GM18873 (cell line): ENCODE results near the gene GPC5.
A peak's percentile ranks its signal among the peaks of the same experiment; 100 is the strongest.

ENCODE experiments used
- ATAC-seq: cut with Tn5 transposase; IDR thresholded peaks from one replicate; pipeline ENCODE4 v1.9.1; 2021; ENCODE audit warnings: mild to moderate bottlenecking, moderate library complexity, moderate number of reproducible peaks; ENCODE audit not compliant: unreplicated experiment, low FRiP score

The GPC5 gene

DNA sequence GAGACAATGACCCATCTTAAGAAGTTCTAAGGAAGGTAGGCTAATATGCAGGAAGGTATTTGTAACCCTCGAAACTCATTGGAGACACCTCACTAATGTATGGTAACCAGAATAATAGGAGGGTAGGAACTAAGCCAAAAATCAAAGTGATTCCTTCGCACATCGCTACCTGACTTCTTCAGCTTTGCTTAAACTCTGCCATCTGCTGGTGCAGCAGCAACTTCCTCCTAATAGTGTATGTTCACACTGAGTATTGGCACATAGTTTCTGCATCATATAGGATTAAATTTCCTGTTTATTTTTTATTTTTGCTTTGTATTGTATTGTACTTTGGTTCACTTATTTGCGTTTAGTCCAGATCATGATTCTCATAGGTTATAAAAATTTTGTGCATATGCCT, 676.2 kb downstream of the GPC5 start:
- ATAC-seq: no peak

DNA sequence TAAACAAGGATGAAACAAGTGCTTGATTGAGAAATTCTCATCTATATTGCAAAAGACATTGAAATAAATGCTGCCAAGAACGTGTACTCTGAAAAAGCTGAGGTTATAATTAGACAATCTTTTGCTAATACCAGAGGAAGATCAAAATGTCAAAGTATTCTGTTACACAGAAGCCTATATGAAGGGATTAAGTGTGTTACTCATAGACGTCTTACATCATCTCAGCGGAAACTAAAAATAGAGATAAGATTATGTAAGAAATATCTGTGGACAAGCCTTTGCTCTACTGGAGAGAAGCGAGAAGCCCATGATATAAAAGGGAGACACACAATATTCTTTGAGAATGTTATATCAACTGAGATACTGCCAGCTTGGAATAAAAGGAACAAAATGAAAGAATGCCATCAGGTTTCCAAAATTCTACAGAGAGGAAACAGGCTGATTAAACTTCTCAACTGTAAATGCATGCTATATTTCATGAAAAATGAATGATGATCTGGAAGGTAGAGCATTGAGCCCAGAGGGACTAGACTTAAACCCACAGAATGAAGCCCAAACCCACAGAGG, 699.0 kb downstream of the GPC5 start:
- no peak for ATAC-seq

DNA sequence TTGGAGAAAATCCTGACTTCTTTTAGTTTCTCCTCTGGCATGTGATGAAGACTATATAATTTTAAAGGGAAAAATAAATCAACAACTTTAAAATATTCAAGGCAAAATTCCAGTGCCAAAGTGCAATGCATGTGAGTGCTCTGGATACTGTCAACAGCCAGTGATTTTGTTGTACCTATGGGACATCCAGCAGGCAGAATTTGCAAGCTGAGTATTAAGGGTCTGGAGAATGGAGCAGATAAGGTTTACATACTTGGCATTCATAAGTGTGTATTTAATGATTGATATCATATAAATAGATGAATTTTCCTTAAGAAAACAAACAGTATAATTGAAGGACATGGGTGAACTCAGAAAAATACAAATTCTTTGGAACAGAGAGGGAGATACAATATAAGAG, 703.4 kb downstream of the GPC5 start:
- no peak for ATAC-seq

DNA sequence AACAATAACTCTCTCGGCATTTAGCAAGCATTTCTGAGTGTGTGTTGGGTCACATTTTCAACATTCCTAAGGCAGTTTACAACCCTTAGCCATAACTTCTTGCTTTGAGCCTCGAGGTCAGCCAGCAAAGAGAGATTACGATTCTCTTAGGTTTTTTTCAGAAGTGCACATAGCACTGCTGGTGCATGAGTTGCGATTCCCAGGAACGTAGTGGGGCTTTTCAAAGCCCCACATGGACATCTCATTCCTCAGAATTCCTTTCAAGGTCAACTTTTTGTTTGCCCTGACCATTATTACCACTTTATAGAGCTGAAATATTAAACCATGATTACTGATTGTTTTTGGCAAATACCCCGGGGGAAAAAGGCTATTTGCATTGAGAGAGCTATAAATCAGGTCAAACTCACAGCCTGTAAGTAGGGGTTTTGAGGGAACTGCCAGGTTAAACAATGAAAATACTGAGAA, 705.3 kb downstream of the GPC5 start:
- ATAC-seq: no peak

DNA sequence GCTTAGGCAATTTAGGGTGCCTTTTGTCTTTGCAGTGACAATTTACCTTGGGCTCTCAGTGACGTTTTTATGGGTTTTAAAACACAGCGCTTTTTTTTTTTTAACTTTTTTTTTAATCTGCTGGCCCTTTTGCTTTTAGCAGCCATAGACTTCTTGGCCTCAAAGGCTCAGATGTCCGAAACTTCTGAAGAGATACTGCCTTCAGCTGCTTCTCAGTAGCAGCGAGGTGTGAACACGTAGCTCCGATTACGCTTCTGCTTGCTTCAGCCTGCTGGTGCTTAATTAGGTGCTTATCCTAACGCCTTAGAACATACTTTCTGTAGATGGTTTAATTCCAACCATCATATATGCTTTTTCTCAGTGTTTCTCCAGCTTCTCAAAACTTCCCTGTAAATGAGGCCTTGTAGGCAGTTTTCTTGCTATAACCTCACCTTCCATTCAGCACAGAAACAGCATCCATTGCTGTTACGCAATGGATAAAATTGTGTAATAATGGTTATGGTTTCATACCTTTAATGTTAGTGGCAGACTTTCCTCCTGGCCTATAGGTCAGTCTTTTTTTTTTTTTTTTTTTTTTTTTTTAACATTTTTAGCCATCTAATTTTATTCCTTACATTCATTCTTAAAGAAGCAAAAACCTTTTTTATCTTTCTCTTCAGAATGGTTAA, 723.9 kb downstream of the GPC5 start:
- ATAC-seq: no peak

DNA sequence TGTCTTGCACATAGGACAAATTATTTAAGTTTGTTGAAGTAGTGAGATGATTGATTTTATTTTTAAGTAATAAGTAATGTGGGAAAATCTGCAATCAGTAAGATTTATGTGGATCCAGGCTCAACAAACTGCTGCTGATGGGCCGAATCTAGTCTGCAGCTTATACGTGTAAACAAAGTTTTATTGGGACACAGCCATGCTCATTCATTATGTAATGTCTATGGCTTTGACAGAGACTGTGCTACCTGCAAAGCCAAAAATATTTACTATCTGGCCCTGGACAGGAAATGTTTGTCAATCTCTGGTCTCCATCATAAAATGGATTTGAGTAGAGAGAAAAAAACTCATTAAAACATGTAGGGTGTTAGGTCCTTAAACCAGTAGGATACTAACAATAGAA, 728.0 kb downstream of the GPC5 start:
- no peak for ATAC-seq

DNA sequence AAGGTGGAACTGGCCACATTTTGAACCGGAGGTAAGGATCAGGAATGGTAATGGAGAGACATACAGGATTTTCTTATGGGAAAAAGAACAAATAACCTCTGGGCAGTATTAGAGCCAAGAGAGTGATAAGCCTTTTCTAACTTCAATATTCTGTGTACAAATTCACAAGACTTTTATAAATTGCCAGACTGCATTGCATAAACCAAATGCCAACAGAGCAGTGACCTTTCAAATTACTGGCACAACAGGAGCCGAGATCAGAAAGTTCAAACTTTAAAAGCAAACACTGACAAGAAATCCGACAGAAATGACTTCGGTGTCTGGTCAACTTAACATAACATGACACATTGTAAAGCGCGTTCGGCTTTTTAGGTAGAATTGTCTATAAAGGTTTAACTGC, 737.1 kb downstream of the GPC5 start:
- ATAC-seq: no peak

DNA sequence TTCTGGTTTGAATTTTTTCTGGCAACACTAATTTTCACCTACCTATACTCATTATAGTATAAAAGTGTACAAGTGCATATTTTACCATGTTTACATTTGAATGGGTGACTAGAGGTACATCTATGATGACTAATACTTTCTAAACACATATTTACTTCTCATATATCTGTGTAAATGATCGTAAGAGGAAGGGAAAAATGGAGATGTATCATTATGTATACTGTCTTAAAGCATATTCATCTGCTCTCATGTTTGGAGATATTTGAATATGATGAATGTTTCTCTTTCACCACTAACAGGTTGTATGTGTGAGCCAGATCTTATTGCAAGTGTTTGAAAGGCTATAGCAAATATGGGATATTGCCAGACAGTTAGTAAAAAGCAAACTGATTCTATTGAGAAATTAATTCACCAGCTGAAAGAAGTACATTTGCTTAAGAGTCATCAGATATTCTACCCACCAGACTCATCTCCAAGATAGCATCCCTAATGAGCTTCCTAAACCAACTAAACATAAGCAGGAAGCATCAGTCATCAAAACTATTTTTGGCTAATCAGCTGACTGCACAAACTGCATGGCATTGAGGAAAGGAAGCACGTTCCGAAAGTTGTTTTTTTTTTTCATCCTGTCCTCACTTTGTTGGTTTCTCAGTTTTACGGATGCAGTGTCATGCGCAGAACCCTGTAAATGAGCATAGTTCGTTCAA, 738.2 kb downstream of the GPC5 start:
- no peak for ATAC-seq

DNA sequence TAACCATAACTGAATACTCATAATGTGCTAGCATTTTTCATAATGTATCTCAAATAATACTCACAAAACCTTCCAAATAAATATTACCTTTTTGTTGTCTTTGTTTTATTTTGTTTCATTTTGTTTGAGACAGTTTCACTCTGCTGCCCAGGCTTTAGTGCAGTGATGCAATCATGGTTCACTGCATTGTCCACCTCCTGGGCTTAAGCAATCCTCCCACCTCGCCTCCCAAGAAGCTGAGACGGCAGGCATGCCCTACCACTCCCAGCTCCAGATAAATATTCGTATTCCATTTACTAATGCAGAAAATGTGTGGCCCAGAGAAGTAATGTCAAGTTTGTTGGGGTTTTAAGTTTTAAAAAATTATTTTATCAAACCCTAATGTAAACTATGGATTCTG, 739.1 kb downstream of the GPC5 start:
- ATAC-seq: no peak

DNA sequence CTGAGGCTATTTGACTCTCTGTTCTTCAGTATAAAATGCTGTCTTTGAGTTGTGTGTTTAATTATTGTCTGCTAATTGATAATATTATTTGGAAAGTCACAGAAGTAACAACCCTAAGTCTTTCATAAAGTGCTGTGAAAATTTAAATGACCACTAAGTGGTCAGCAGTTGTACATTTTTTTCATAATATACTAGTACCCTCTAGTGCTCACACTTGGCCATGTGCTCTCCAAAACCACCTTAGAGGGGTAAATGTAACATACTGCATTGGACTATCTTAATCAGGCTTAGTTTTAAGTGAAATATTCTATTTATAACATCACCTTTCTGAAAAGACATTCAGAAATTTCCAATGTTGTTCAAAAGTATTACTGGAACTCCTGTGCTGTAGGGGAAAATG, 745.3 kb downstream of the GPC5 start:
- no peak for ATAC-seq

DNA sequence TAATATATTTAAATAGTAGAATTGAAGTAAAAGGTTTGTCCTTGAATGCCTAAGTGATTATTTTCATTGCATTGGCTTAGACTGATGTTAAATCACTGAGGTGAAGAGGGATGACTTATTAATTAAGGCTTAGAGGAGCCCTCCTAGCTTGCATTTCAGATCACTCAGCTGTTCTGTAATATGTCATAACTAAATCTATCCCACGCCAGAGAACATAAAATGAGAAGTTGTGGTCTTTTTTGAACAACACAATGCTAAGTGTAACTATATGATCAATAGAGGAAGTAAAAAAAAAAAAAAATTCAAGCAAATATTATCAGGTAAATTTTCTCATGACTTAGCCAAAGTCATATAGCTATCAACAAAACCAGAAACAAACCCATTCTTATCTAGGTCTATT, 752.2 kb downstream of the GPC5 start:
- ATAC-seq: no peak

DNA sequence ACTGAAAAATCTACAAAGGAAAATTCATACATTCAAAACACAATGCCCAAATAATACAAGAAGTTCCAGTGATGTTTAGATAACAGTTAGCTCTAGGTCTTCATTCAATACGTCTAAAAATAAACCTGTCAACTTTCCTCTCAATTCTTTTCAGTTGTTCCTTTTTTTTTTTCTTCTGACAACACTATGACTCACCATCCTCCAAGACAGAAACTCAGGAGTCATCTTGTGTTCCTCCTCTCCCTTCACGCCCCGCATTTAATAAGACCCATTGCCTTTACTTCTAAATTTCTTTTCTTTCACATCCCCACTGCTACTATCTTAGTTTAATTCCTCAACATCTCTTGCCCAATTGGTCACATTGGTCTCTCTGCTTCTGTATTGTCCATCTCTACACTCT, 759.9 kb downstream of the GPC5 start:
- no peak for ATAC-seq

DNA sequence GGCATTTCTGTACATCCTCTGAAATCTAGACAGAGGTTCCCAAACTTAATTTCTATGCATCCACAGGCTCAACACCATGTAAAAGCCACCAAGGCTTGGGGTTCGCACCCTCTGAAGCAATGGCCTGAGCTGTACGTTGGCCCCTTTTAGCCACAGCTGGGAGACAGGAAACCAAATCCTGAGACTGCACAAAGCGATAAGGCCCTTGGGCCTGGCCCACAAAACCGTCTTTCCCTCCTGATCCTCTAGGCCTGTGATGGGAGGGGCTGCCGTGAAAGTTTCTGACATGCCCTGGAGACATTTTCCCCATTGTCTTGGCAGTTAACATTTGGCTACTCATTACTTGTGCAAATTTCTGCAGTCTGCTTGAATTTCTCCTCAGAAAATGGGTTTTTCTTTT, 766.4 kb downstream of the GPC5 start:
- ATAC-seq: no peak

DNA sequence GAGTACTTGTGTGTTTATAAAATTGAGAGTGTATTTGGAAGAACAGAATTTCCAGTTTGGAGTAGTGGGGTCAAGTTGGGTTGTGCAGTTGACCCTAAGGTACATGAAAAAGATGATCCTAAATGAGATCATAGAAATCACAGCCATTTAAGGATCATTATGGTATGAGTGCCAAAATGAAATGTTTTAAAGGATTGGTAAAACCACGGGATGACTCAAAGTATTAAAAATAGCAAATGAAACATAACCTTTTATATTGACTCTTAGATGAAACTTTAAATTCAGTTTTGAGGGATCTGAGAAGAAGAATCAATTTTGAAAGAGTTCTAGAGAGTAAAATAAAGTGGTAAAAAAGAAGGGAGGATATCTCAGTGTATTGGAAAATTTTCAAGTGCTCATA, 773.8 kb downstream of the GPC5 start:
- no peak for ATAC-seq

DNA sequence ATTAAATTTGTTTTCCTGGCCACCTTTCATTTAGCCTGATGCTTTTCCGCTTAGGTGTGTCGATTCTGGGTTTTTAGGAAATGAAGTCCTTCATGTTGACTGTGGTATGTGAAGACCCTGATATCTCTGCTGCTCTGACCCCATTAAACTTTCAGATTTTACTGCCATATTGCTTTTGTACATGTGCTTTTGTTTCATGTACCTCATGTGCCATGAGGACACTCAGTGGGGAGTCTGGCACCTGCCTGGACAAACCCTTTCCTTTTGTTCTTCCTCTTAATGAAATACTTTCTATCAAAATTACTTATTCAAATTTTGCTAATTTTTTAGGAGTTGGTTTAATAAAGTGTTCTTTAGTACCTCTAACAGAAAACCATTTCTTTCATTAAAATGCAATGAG, 774.8 kb downstream of the GPC5 start:
- no peak for ATAC-seq

DNA sequence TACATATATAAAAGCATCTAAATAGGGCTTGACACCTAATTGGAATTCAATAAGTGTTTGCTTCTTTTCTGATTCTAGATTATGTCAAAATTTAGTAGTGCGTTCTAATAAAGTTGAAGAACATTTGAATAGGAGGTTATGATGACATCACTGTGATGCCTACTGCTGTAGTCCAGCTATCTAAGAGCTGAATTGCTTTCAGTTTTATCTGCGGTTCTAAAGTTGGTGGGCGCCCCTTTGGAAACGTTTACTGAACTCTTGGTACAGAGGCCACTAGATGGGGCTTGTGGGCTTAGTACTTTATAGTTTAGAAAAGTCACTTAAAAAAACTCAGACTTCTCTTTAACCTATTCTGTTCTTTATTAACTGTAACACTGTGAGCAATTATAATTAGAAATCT, 776.9 kb downstream of the GPC5 start:
- ATAC-seq: no peak

DNA sequence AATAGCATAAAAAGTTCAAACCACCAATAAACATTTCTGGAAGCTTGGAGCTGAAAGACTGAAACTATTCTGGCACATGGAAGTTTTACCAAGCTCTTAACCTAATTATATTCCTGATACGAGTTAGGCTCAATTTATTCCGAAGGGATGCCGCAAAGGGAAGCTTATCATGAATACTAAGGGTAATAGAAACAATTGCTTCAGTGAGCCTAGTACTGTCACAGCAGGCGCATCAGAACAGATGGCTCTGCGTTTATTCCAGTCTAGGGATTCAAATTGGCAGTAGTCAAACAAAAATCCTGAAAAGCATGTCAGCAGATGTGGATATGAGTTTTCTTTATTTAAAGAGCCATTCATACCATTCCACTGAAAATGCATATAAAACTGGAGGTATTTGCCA, 779.5 kb downstream of the GPC5 start:
- ATAC-seq: no peak

DNA sequence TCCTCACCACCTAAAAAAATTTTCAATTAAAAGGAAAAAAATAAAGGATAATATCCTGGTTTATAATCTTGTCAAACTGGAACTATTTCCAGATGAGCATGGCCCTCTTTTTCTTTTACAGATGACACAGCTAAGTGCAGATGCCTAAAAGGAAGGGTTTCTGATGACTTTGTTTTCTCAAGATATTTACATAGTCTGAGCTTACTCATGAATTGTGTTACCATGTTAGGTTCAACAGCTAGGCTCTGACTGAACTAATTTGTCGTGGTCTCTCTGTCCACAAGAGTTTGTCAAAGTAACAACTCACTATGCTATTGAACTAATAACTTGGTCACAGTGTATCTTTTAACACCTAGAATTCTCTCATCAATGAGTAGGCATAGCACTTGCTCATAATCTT, 780.8 kb downstream of the GPC5 start:
- ATAC-seq: no peak

DNA sequence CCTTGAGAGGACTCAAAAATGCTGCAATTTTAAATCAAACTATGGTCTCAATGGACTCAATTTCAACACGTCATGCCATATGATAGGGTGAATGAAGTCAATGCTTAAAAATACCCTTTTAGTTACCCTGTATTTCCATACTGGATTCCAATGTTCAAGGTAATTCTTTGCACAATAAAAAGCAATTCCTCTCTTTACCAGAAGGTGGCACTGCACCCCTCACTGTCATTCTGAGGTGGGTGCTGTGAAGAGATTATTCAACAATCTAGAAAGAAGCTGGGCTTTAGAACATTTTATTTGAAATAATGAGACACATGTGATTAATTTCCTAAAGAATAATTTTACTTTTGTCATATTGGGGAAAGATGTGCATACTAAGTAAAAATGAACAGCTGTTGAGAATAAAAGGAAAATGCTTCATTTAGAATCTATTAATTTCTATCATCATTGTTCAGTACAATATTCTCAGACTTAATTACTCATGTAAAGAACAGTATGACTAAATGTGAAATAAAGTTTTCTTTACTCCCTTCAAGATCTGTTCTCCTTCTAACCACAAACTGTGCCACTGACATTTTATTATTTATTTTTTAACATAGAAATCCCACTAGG, 789.1 kb downstream of the GPC5 start:
- peak; percentile 82 for ATAC-seq

DNA sequence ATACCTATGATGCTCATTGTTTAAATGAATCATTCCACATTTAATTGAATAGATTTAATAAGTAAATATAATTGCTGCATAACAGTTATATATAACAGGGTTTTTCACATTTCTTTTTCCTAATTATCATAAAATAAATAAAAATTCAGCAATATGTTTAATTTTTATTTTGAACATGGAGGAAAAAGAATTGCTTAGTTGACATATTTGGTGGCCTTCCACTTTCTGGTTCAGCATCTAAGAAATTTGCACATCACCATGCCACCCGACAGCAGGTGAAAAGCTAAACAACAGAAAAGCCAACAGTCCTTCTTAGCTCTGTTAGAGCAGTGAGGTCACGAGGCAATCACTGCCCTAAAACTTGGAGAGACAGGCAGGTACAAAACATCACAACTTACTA, 790.2 kb downstream of the GPC5 start:
- ATAC-seq: no peak

DNA sequence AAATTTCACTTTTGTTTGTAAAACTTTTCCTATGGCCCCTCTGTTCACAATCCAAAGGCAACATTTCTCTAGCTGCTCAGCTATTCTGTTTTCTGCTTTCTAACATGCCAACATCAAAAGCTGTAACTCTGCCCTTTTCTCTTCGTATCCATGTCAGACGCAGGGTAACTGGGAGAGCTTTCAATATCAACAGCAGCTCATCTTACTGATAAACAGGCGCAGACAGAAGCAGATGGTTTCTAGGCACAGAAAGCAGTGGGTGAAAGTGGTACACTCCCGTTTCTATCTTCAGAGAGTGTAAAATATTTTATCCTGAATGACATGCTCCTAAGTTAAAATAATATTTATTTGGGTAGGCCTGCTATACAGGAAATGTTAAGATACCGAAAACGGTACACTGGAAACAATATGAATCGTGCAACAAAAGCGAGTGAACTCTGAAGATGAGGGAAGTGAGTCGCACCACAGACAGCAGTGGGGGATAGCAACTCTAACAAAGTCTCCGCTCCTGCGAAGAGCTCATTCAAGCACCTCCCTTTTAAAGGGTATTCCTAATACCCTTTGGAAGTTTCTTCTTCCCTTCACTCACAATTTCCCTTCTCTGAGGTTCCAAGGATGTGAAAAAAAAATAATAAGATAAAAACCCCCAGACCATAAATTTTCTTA, 798.3 kb downstream of the GPC5 start:
- ATAC-seq: no peak
